Fibroblast of lung (primary cell): ENCODE measurements around the gene PRPF31. TPM values are rescaled to one million over a fixed set of nuclear protein-coding genes. Genes with fewer than 3 reads are reported as not detected.

ENCODE experiments used
- DNase-seq, 2 donors: peaks; one replicate each; pipeline versions ENCODE4 v3.0.0 to v3.0.0-alpha.2; 2010; ENCODE audit warnings: low read depth in 2 of 2
- H2AFZ ChIP-seq: 2 replicates; pipeline ENCODE4 v1.5.1; 2012; ENCODE audit warnings: low read length, control low read depth, inconsistent platforms
- H3K27ac ChIP-seq: 2 replicates; pipeline ENCODE4 v1.5.1; 2011; ENCODE audit warnings: low read length, control low read depth; ENCODE audit not compliant: insufficient read depth
- H3K27me3 ChIP-seq: 2 replicates; pipeline ENCODE4 v1.5.1; 2011; ENCODE audit warnings: mild to moderate bottlenecking, low read length; ENCODE audit not compliant: control insufficient read depth, insufficient read depth
- H3K36me3 ChIP-seq: 2 replicates; pipeline ENCODE4 v1.5.1; 2011; ENCODE audit warnings: low read length; ENCODE audit not compliant: control insufficient read depth, insufficient read depth
- H3K4me1 ChIP-seq: 2 replicates; pipeline ENCODE4 v1.5.1; 2011; ENCODE audit warnings: low read length; ENCODE audit not compliant: control insufficient read depth, insufficient read depth; ENCODE audit errors: extremely low read depth
- H3K4me2 ChIP-seq: 2 replicates; pipeline ENCODE4 v1.5.1; 2011; ENCODE audit warnings: low read length, control low read depth; ENCODE audit not compliant: insufficient read depth; ENCODE audit errors: extremely low read depth
- H3K4me3 ChIP-seq, 4 experiments: fragments of 200-600 bp in 1 of 4; sonication (generic) in 1 of 4; replicated peaks in 1 of 4; 2 replicates each; pipeline ENCODE4 v1.5.1; 2011 to 2016; ENCODE audit warnings: low read length in 4 of 4, low read depth in 3 of 4, mild to moderate bottlenecking in 3 of 4, control low read depth in 2 of 4, inconsistent platforms in 1 of 4, mixed read lengths in 1 of 4; ENCODE audit not compliant: insufficient read depth in 1 of 4; ENCODE audit errors: control extremely low read depth in 1 of 4
- H3K79me2 ChIP-seq: 2 replicates; pipeline ENCODE4 v1.5.1; 2012; ENCODE audit warnings: mild to moderate bottlenecking, low read length, inconsistent platforms; ENCODE audit not compliant: control insufficient read depth, insufficient read depth
- H3K9ac ChIP-seq: 2 replicates; pipeline ENCODE4 v1.5.1; 2011; ENCODE audit warnings: mild to moderate bottlenecking, low read length, control low read depth; ENCODE audit not compliant: insufficient read depth
- H3K9me3 ChIP-seq: 2 replicates; pipeline ENCODE4 v1.5.1; 2012; ENCODE audit warnings: low read depth, low read length; ENCODE audit not compliant: control insufficient read depth, insufficient read depth
- H4K20me1 ChIP-seq: 2 replicates; pipeline ENCODE4 v1.5.1; 2011; ENCODE audit warnings: low read length; ENCODE audit not compliant: control insufficient read depth, insufficient read depth; ENCODE audit errors: extremely low read depth
- EZH2 ChIP-seq: IDR thresholded peaks from 2 replicates; pipeline ENCODE4 v1.5.1; 2012; ENCODE audit warnings: low read length, control low read depth, mild to moderate bottlenecking; ENCODE audit errors: missing control alignments
- polyA plus RNA-seq, 2 donors: library from polyadenylated mRNA; depleted of rRNA in 1 of 2; stranded (reverse) in 1 of 2; unstranded in 1 of 2; fragments of >200 nt; gene quantifications; 2 replicates each; pipeline ENCODE4 v1.2.1, GENCODE V29; 2011 to 2012; ENCODE audit warnings: missing spikeins in 1 of 2
- total RNA-seq: library from RNA; depleted of rRNA; stranded (reverse); fragments of >200 nt; gene quantifications from 2 replicates; pipeline ENCODE4 v1.2.1, GENCODE V29; 2014
- TF ChIP-seq, protein P1 (sequence below), 2 donors: IDR thresholded peaks in 1 of 2; conservative IDR thresholded peaks in 1 of 2; 1 replicate in 1 of 2; 2 replicates in 1 of 2; pipeline ENCODE4 v1.5.1; 2011 to 2012; ENCODE audit warnings: low read length in 2 of 2, control low read depth in 1 of 2, inconsistent platforms in 1 of 2, low read depth in 1 of 2, mild to moderate bottlenecking in 1 of 2

Gene PRPF31
- total and polyA plus RNA-seq, 2 donors (not counting 1 experiment from before 2014, with no cell fraction given): 45.2 to 48.7 TPM

DNA sequence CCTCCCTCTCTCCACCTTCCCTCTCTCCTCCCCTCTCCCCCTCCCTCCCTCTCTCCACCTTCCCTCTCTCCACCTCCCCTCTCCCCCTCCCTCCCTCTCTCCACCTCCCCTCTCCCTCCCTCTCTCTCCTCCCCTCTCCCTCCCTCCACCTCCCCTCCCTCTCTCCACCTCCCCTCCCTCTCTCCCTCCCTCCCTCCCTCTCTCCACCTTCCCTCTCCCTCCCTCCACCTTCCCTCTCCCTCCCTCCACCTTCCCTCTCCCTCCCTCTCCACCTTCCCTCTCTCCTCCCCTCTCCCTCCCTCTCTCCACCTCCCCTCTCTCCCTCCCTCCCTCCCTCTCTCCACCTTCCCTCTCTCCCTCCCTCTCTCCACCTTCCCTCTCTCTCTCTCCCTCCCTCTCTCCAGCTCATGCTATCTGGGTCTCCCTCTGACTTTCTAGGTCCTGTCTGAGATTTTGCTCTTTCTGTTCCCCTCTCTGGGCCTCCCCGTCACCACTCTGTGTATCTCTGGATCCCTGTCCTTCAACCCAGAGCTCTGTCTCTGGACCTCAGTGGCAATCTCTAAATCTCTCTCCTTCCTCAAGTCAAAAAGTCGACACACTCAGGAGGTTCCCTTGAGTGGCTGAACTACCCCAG, 18.5 kb downstream of the PRPF31 start:
- peaks cover 14% of the 10 kb centered on the region for H3K79me2 ChIP-seq
- TF ChIP-seq, protein P1, sequence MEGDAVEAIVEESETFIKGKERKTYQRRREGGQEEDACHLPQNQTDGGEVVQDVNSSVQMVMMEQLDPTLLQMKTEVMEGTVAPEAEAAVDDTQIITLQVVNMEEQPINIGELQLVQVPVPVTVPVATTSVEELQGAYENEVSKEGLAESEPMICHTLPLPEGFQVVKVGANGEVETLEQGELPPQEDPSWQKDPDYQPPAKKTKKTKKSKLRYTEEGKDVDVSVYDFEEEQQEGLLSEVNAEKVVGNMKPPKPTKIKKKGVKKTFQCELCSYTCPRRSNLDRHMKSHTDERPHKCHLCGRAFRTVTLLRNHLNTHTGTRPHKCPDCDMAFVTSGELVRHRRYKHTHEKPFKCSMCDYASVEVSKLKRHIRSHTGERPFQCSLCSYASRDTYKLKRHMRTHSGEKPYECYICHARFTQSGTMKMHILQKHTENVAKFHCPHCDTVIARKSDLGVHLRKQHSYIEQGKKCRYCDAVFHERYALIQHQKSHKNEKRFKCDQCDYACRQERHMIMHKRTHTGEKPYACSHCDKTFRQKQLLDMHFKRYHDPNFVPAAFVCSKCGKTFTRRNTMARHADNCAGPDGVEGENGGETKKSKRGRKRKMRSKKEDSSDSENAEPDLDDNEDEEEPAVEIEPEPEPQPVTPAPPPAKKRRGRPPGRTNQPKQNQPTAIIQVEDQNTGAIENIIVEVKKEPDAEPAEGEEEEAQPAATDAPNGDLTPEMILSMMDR (conservative IDR thresholded peaks at IDR 0.05 in 1 of 2, IDR thresholded peaks at IDR 0.05 in 1 of 2; ENCODE audit: low read depth in 1 of 2, low read length in 2 of 2): no peak
- TF ChIP-seq EZH2: no peak
- peaks cover 6% of the 10 kb centered on the region for H3K4me1 ChIP-seq
- no peak overlapping the region for H3K4me3 ChIP-seq
- H3K27me3 ChIP-seq: no peaks in the 10 kb centered on the region
- H3K9ac ChIP-seq: no peak overlapping the region
- H2AFZ ChIP-seq: no peak overlapping the region
- H3K4me2 ChIP-seq: no peak overlapping the region
- no peaks in the 10 kb centered on the region for H4K20me1 ChIP-seq
- no peak overlapping the region for H3K27ac ChIP-seq
- no peaks in the 10 kb centered on the region for H3K9me3 ChIP-seq
- H3K36me3 ChIP-seq: peaks cover 8% of the 10 kb centered on the region
- DNase-seq: no peak

DNA sequence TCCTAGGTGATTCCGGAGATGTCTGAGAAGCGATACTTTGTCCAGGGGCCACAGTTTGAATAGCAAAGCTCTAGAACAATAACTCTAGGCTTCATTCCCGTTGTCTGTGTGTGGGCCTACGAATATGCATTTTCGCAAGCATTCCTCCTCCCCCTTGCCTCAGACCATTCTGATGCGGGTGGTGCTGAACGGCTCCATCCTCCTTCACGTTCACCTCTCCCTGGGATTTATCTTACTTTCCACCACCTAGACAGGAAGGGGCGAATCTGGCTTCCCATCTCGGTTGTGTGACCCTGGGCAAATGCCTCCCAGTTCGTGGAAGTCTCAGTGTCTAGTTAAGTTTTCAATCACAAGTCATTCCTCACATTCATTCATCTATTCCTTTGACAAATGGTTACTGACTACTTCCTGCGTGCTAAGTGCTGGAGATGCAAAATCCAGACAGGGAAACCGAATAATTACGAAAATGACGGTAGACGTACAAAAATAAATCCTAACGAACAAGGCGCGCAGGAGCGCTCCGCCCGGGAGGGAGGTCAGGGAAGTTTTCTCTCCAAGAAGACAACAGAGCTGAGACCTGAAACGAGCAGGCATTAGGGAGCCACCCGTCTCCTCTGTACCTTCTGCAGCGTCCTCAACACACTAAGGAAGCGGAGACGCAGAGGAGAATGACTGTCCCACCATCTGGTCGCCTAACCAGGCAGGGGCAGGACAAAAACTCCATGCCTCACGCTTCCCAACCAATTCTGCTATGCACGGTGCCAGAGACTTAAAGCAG, 20.7 kb downstream of the PRPF31 start:
- Histone ChIP-seq H3K9ac (no peak overlapping the region), H3K79me2 (peaks cover 36% of the 10 kb centered on the region), H3K4me2 (peak overlapping the region; percentile 99), H4K20me1 (no peaks in the 10 kb centered on the region), H3K36me3 (peaks cover 4% of the 10 kb centered on the region), H3K9me3 (no peaks in the 10 kb centered on the region), H3K27ac (peak overlapping the region; percentile 18), H2AFZ (peak overlapping the region; percentile 95), H3K27me3 (no peaks in the 10 kb centered on the region), H3K4me1 (peaks cover 11% of the 10 kb centered on the region), H3K4me3 (peak overlapping the region; percentile 58 to 84 (median 74))
- DNase-seq: peak; percentile 7 to 14
- no peak for TF ChIP-seq EZH2
- TF ChIP-seq, protein P1 (conservative IDR thresholded peaks at IDR 0.05 in 1 of 2, IDR thresholded peaks at IDR 0.05 in 1 of 2; ENCODE audit: low read depth in 1 of 2, low read length in 2 of 2): no peak

DNA sequence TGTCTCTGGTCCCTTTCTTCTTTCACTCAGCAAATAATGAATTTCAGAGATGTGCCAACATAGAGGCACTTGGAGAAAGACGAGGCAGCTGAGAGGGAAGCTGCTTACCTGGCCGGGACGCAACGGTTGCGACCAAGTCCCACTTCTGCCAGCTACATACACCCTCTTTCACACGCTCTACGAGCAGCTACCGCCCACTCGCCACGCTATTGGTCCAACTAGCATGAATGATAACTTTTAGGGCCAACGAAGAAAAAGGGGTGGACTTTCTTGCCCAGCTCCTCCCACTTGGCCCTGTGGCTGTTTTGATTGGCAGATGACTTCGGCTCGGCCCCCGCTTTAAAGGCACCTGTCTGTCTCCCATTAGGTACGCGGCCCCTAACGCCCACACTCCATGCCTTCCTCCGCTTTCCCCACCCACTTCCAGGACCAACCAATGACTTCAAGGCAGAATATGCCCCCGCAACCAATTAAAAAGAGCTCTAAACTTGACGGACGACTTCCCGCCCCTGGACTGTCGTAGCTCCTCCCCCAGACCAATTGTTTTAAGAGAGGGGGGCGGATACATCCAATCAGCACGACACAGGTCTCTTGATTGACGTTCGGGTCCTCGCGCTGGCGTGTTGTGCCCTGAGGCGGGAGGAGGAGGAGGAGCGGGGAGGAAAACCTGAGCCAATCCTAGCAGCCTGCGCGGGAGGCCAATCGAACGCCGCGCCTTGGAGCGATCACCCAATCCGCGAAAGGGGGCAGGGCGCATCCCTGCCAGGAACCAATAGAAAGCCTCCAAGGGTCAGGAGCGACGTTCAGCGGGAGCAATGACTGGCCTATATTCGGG, 21.5 kb downstream of the PRPF31 start:
- DNase-seq: peak; percentile 100
- Histone ChIP-seq H4K20me1 (no peaks in the 10 kb centered on the region), H3K9me3 (no peaks in the 10 kb centered on the region), H3K36me3 (peaks cover 5% of the 10 kb centered on the region), H3K4me2 (peak overlapping the region; percentile 99), H3K27me3 (no peaks in the 10 kb centered on the region), H3K79me2 (peaks cover 44% of the 10 kb centered on the region), H3K27ac (peak overlapping the region; percentile 90), H3K4me1 (peaks cover 15% of the 10 kb centered on the region), H3K9ac (peak overlapping the region; percentile 97), H3K4me3 (peak overlapping the region; percentile 70 to 84 (median 79)), H2AFZ (peak overlapping the region; percentile 95)
- TF ChIP-seq, protein P1 (conservative IDR thresholded peaks at IDR 0.05 in 1 of 2, IDR thresholded peaks at IDR 0.05 in 1 of 2; ENCODE audit: low read depth in 1 of 2, low read length in 2 of 2): no peak
- no peak for TF ChIP-seq EZH2
